ENCODE results near the gene NKX2-3.

NKX2-3 gene

GRCh38 chr10:99555371-99555770 lies 22.6 kb downstream of the NKX2-3 start:
- DNase-seq (ENCODE audit: low spot score) = no peak
- no peak for TF ChIP-seq CTCF (IDR thresholded peaks at IDR 0.05; ENCODE audit: borderline replicate concordance, control extremely low read depth, extremely low read depth, insufficient read depth, missing control alignments)
- in situ Hi-C loops (cut with MboI; ENCODE audit: low sequenced_read_pairs, unreplicated experiment) = no loop called here

GRCh38 chr10:99555825-99556523 lies 23.2 kb downstream of the NKX2-3 start:
- TF ChIP-seq CTCF (IDR thresholded peaks at IDR 0.05; ENCODE audit: borderline replicate concordance, control extremely low read depth, extremely low read depth, insufficient read depth, missing control alignments) = no peak
- no peak for DNase-seq (ENCODE audit: low spot score)
- in situ Hi-C loops (cut with MboI; ENCODE audit: low sequenced_read_pairs, unreplicated experiment) = no loop called here

- in situ Hi-C loops (cut with MboI; ENCODE audit: low sequenced_read_pairs, unreplicated experiment) = no loop called here
- no peak for TF ChIP-seq CTCF (IDR thresholded peaks at IDR 0.05; ENCODE audit: borderline replicate concordance, control extremely low read depth, extremely low read depth, insufficient read depth, missing control alignments)
- no peak for DNase-seq (ENCODE audit: low spot score)
These were observed 24.3 kb downstream of the NKX2-3 start for GRCh38 chr10:99557044-99557443.

GRCh38 chr10:99558708-99559107 lies 26.0 kb downstream of the NKX2-3 start:
- TF ChIP-seq CTCF (IDR thresholded peaks at IDR 0.05; ENCODE audit: borderline replicate concordance, control extremely low read depth, extremely low read depth, insufficient read depth, missing control alignments) = no peak
- in situ Hi-C loops (cut with MboI; ENCODE audit: low sequenced_read_pairs, unreplicated experiment) = no loop called here
- DNase-seq (ENCODE audit: low spot score) = no peak

- peak; percentile 58 for TF ChIP-seq CTCF (IDR thresholded peaks at IDR 0.05; ENCODE audit: borderline replicate concordance, control extremely low read depth, extremely low read depth, insufficient read depth, missing control alignments)
- peak; percentile 50 for DNase-seq (ENCODE audit: low spot score)
- in situ Hi-C loops (cut with MboI; ENCODE audit: low sequenced_read_pairs, unreplicated experiment) = loop anchor here (10.0 kb wide), 1 partner anchor 54 kb away; no protein-coding TSS in a partner anchor
These were observed 27.8 kb downstream of the NKX2-3 start for GRCh38 chr10:99560277-99561126.

GRCh38 chr10:99562631-99563030 lies 29.9 kb downstream of the NKX2-3 start:
- DNase-seq (ENCODE audit: low spot score) = no peak
- no peak for TF ChIP-seq CTCF (IDR thresholded peaks at IDR 0.05; ENCODE audit: borderline replicate concordance, control extremely low read depth, extremely low read depth, insufficient read depth, missing control alignments)
- in situ Hi-C loops (cut with MboI; ENCODE audit: low sequenced_read_pairs, unreplicated experiment) = loop anchor here (10.0 kb wide), 1 partner anchor 52 kb away; no protein-coding TSS in a partner anchor
